Hepatocyte (in vitro differentiated cells): Measurements from ENCODE around the gene KIF25. TPM values are rescaled to one million over a fixed set of nuclear protein-coding genes. Genes with fewer than 3 reads are reported as not detected.

Source experiments
- DNase-seq: peaks from one replicate; pipeline ENCODE4 v3.0.0-alpha.2; 2016; ENCODE audit warnings: low spot score
- H2AFZ ChIP-seq: fragments of 200-600 bp; sonication (generic); 2 replicates; pipeline ENCODE4 v1.6.0; 2016; ENCODE audit warnings: antibody characterized with exemption, mild to moderate bottlenecking
- H3K27ac ChIP-seq: fragments of 200-600 bp; sonication (generic); 2 replicates; pipeline ENCODE4 v1.5.1; 2016; ENCODE audit warnings: mild to moderate bottlenecking
- H3K27me3 ChIP-seq: fragments of 200-600 bp; sonication (generic); 2 replicates; pipeline ENCODE4 v1.6.1; 2016
- H3K36me3 ChIP-seq: fragments of 200-600 bp; sonication (generic); replicated peaks from 2 replicates; pipeline ENCODE4 v1.5.1; 2016; ENCODE audit warnings: low read depth; ENCODE audit not compliant: insufficient read depth
- H3K4me1 ChIP-seq: fragments of 200-600 bp; sonication (generic); 2 replicates; pipeline ENCODE4 v1.5.1; 2016; ENCODE audit warnings: mild to moderate bottlenecking, moderate library complexity; ENCODE audit not compliant: insufficient read depth
- H3K4me2 ChIP-seq: fragments of 200-600 bp; sonication (generic); 2 replicates; pipeline ENCODE4 v1.6.0; 2016
- H3K4me3 ChIP-seq: fragments of 200-600 bp; sonication (generic); 2 replicates; pipeline ENCODE4 v1.5.1; 2016; ENCODE audit warnings: mild to moderate bottlenecking
- H3K79me2 ChIP-seq: fragments of 200-600 bp; sonication (generic); 2 replicates; pipeline ENCODE4 v1.6.0; 2017; ENCODE audit warnings: mild to moderate bottlenecking
- H3K9me2 ChIP-seq: fragments of 200-600 bp; sonication (generic); replicated peaks from 2 replicates; pipeline ENCODE4 v1.6.0; 2017; ENCODE audit warnings: mild to moderate bottlenecking; ENCODE audit not compliant: insufficient read depth
- H3K9me3 ChIP-seq: fragments of 200-600 bp; sonication (generic); 2 replicates; pipeline ENCODE4 v1.5.1; 2016; ENCODE audit warnings: low read depth, mild to moderate bottlenecking
- H4K20me1 ChIP-seq: fragments of 200-600 bp; sonication (generic); 2 replicates; pipeline ENCODE4 v1.6.0; 2016; ENCODE audit warnings: mild to moderate bottlenecking; ENCODE audit not compliant: insufficient read depth, poor library complexity, severe bottlenecking
- CTCF ChIP-seq: fragments of 200-600 bp; sonication (generic); IDR thresholded peaks from 2 replicates; pipeline ENCODE4 v1.5.1; 2016; ENCODE audit warnings: antibody characterized with exemption, mild to moderate bottlenecking; ENCODE audit not compliant: poor library complexity
- EZH2 ChIP-seq: fragments of 200-600 bp; sonication (generic); IDR thresholded peaks from 2 replicates; pipeline ENCODE4 v1.6.1; 2016; ENCODE audit warnings: antibody characterized with exemption, mild to moderate bottlenecking, borderline replicate concordance
- EZH2phosphoT487 ChIP-seq: fragments of 200-600 bp; sonication (generic); IDR thresholded peaks from one replicate; pipeline ENCODE4 v1.6.1; 2018; ENCODE audit warnings: antibody characterized with exemption, mild to moderate bottlenecking, low read depth, moderate library complexity; ENCODE audit not compliant: unreplicated experiment, severe bottlenecking
- WGBS: methylation state at CpG from one replicate; pipeline ENCODE4 v1.1.6; 2016; ENCODE audit warnings: low lambda C conversion rate; ENCODE audit errors: missing lambda C conversion rate; 5-methylcytosine and 5-hydroxymethylcytosine counted together
- polyA plus RNA-seq: library from polyadenylated mRNA; unstranded; fragments of >200 nt; fragmentation: Nextera tagmentation; extraction: Ambion mirVana; gene quantifications from 2 replicates; pipeline ENCODE4 v1.2.1, GENCODE V29; 2016
- total RNA-seq: library from RNA; depleted of rRNA; stranded (reverse); fragments of >200 nt; gene quantifications from 2 replicates; pipeline ENCODE4 v1.2.3, GENCODE V29; 2014

KIF25 gene
- total and polyA plus RNA-seq, 2 experiments from 2014 or later, result 0.40 TPM; not detected in 1

- Histone ChIP-seq H2AFZ (no peak overlapping the region), H3K9me2 (no peaks in the 10 kb centered on the region), H3K4me2 (no peak overlapping the region), H3K79me2 (no peaks in the 10 kb centered on the region), H4K20me1 (no peaks in the 10 kb centered on the region), H3K4me1 (peaks cover 13% of the 10 kb centered on the region), H3K36me3 (no peaks in the 10 kb centered on the region), H3K27me3 (no peaks in the 10 kb centered on the region), H3K9me3 (no peaks in the 10 kb centered on the region), H3K4me3 (no peak overlapping the region), H3K27ac (no peak overlapping the region)
- TF ChIP-seq EZH2phosphoT487, result no peak
- no peak for TF ChIP-seq CTCF
- no peak for TF ChIP-seq EZH2
- WGBS, result 71% methylated on average over 12 of the region's 12 CpGs
- no peak for DNase-seq
These were observed 95.6 kb downstream of the KIF25 start for GRCh38 chr6:168093071-168093505.

- no peaks in the 10 kb centered on the region for H3K9me3 ChIP-seq
- no peak overlapping the region for H3K4me3 ChIP-seq
- H3K27me3 ChIP-seq, result no peaks in the 10 kb centered on the region
- DNase-seq, result no peak
- no peak for TF ChIP-seq EZH2
- no peak for TF ChIP-seq CTCF
- TF ChIP-seq EZH2phosphoT487, result no peak
- H2AFZ ChIP-seq, result no peak overlapping the region
- peaks cover 8% of the 10 kb centered on the region for H3K4me1 ChIP-seq
- H3K27ac ChIP-seq, result no peak overlapping the region
- H3K79me2 ChIP-seq, result no peaks in the 10 kb centered on the region
- no peaks in the 10 kb centered on the region for H4K20me1 ChIP-seq
- no peaks in the 10 kb centered on the region for H3K9me2 ChIP-seq
- no peaks in the 10 kb centered on the region for H3K36me3 ChIP-seq
- H3K4me2 ChIP-seq, result no peak overlapping the region
- 93% methylated on average over 11 of the region's 11 CpGs for WGBS
These were observed 96.2 kb downstream of the KIF25 start for GRCh38 chr6:168093634-168094033.

Other genes with a start within 250 kb of the KIF25 start
- gene AFDN, start 170.8 kb upstream of the KIF25 start, total RNA-seq, result 192 and 198 TPM in 2 replicates
- gene AFDN, start 170.8 kb upstream of the KIF25 start, polyA plus RNA-seq, result 130 and 173 TPM in 2 replicates
- 0.07 TPM in 1 of 2 replicates, not detected in the other for gene FRMD1, start 81.5 kb downstream of the KIF25 start, total RNA-seq
- 0.46 TPM in 1 of 2 replicates, not detected in the other for gene FRMD1, start 81.5 kb downstream of the KIF25 start, polyA plus RNA-seq